OCI-LY7 (cell line): Measurements from ENCODE around the gene PCDHGA12.

Experiments
- CTCF ChIP-seq: fragments of 200-600 bp; sonication (generic); conservative IDR thresholded peaks from 2 replicates; pipeline ENCODE4 v1.5.1; 2014; ENCODE audit warnings: mild to moderate bottlenecking, antibody characterized with exemption, low read length, moderate library complexity, mixed read lengths
- EZH2phosphoT487 ChIP-seq: fragments of 200-600 bp; sonication (generic); IDR thresholded peaks from 2 replicates; pipeline ENCODE4 v1.6.1; 2018; ENCODE audit warnings: low read depth, borderline replicate concordance, mild to moderate bottlenecking, mixed run types, antibody characterized with exemption, low read length, moderate library complexity, mixed read lengths

- no peak for TF ChIP-seq CTCF
- TF ChIP-seq EZH2phosphoT487: no peak
These were observed 31.7 kb upstream of the PCDHGA12 start for GRCh38 chr5:141398608-141399007.
